ENCODE measurements around the gene AATK. TPM values are rescaled to one million over a fixed set of nuclear protein-coding genes. Genes with fewer than 3 reads are reported as not detected.
A peak's percentile ranks its signal among the peaks of the same experiment; 100 is the strongest.

The AATK gene
- total and polyA plus RNA-seq, 2 of the 13 experiments (the other 11 are each of a cell fraction or from before 2014, with no cell fraction given) = 2.9 to 8.4 TPM

- TF ChIP-seq, protein P1, sequence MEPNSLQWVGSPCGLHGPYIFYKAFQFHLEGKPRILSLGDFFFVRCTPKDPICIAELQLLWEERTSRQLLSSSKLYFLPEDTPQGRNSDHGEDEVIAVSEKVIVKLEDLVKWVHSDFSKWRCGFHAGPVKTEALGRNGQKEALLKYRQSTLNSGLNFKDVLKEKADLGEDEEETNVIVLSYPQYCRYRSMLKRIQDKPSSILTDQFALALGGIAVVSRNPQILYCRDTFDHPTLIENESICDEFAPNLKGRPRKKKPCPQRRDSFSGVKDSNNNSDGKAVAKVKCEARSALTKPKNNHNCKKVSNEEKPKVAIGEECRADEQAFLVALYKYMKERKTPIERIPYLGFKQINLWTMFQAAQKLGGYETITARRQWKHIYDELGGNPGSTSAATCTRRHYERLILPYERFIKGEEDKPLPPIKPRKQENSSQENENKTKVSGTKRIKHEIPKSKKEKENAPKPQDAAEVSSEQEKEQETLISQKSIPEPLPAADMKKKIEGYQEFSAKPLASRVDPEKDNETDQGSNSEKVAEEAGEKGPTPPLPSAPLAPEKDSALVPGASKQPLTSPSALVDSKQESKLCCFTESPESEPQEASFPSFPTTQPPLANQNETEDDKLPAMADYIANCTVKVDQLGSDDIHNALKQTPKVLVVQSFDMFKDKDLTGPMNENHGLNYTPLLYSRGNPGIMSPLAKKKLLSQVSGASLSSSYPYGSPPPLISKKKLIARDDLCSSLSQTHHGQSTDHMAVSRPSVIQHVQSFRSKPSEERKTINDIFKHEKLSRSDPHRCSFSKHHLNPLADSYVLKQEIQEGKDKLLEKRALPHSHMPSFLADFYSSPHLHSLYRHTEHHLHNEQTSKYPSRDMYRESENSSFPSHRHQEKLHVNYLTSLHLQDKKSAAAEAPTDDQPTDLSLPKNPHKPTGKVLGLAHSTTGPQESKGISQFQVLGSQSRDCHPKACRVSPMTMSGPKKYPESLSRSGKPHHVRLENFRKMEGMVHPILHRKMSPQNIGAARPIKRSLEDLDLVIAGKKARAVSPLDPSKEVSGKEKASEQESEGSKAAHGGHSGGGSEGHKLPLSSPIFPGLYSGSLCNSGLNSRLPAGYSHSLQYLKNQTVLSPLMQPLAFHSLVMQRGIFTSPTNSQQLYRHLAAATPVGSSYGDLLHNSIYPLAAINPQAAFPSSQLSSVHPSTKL (CRISPR knock-in tag; IDR thresholded peaks at IDR 0.05) = peak; percentile 91
- TF ChIP-seq ZNF292 (CRISPR knock-in tag; IDR thresholded peaks at IDR 0.05; ENCODE audit: borderline replicate concordance, low read depth) (peak; percentile 78; the same call in 1 of the 2 replicates), GLMP (CRISPR knock-in tag; IDR thresholded peaks at IDR 0.05; ENCODE audit: borderline replicate concordance) (no peak), PATZ1 (CRISPR knock-in tag; IDR thresholded peaks at IDR 0.05) (peak; percentile 97), ZNF781 (CRISPR knock-in tag; IDR thresholded peaks at IDR 0.05; ENCODE audit: borderline replicate concordance, not compliant biosample characterization) (peak; percentile 78), RAD51 (IDR thresholded peaks at IDR 0.05; ENCODE audit: borderline replicate concordance) (peak; percentile 63), YEATS2 (CRISPR knock-in tag; IDR thresholded peaks at IDR 0.05; ENCODE audit: borderline replicate concordance) (peak; percentile 89; the same call in 1 of the 2 replicates), MXD1 (CRISPR knock-in tag; IDR thresholded peaks at IDR 0.05) (peak; percentile 94; the same call in 1 of the 2 replicates), ZBTB2 (CRISPR knock-in tag; IDR thresholded peaks at IDR 0.05; ENCODE audit: low read depth) (peak; percentile 57; the same call in 1 of the 2 replicates), CEBPB (IDR thresholded peaks at IDR 0.05; ENCODE audit: borderline replicate concordance, low read depth, low read length) (no peak), CREB1 (IDR thresholded peaks at IDR 0.05) (no peak), CREB1 (CRISPR knock-in tag; IDR thresholded peaks at IDR 0.05) (no peak), PHF5A (CRISPR knock-in tag; IDR thresholded peaks at IDR 0.05; ENCODE audit: low read depth, unreplicated experiment) (peak; percentile 29), ZNF557 (CRISPR knock-in tag; IDR thresholded peaks at IDR 0.05) (peak; percentile 87)
- TF ChIP-seq, protein P2, sequence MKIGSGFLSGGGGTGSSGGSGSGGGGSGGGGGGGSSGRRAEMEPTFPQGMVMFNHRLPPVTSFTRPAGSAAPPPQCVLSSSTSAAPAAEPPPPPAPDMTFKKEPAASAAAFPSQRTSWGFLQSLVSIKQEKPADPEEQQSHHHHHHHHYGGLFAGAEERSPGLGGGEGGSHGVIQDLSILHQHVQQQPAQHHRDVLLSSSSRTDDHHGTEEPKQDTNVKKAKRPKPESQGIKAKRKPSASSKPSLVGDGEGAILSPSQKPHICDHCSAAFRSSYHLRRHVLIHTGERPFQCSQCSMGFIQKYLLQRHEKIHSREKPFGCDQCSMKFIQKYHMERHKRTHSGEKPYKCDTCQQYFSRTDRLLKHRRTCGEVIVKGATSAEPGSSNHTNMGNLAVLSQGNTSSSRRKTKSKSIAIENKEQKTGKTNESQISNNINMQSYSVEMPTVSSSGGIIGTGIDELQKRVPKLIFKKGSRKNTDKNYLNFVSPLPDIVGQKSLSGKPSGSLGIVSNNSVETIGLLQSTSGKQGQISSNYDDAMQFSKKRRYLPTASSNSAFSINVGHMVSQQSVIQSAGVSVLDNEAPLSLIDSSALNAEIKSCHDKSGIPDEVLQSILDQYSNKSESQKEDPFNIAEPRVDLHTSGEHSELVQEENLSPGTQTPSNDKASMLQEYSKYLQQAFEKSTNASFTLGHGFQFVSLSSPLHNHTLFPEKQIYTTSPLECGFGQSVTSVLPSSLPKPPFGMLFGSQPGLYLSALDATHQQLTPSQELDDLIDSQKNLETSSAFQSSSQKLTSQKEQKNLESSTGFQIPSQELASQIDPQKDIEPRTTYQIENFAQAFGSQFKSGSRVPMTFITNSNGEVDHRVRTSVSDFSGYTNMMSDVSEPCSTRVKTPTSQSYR (CRISPR knock-in tag; IDR thresholded peaks at IDR 0.05; ENCODE audit: borderline replicate concordance) = 0 out of 2 replicates have a peak, but pooled peaks have one; percentile 11
Measured at GRCh38 chr17:81083125-81083765, 82.8 kb downstream of the AATK start (continued).

All from HepG2 (cell line).